IPS-18c (cell line): ENCODE measurements around the gene SRD5A3.

ENCODE experiments used
- H3K4me3 ChIP-seq: 2 replicates; pipeline ENCODE4 v1.7.0; 2013; ENCODE audit warnings: low read depth, mild to moderate bottlenecking, low read length, moderate library complexity; ENCODE audit not compliant: insufficient read depth
- H3K9me3 ChIP-seq: one replicate; pipeline ENCODE4 v1.6.1; 2013; ENCODE audit warnings: mild to moderate bottlenecking, low read length, moderate library complexity; ENCODE audit not compliant: control insufficient read depth, insufficient read depth

SRD5A3 gene

DNA sequence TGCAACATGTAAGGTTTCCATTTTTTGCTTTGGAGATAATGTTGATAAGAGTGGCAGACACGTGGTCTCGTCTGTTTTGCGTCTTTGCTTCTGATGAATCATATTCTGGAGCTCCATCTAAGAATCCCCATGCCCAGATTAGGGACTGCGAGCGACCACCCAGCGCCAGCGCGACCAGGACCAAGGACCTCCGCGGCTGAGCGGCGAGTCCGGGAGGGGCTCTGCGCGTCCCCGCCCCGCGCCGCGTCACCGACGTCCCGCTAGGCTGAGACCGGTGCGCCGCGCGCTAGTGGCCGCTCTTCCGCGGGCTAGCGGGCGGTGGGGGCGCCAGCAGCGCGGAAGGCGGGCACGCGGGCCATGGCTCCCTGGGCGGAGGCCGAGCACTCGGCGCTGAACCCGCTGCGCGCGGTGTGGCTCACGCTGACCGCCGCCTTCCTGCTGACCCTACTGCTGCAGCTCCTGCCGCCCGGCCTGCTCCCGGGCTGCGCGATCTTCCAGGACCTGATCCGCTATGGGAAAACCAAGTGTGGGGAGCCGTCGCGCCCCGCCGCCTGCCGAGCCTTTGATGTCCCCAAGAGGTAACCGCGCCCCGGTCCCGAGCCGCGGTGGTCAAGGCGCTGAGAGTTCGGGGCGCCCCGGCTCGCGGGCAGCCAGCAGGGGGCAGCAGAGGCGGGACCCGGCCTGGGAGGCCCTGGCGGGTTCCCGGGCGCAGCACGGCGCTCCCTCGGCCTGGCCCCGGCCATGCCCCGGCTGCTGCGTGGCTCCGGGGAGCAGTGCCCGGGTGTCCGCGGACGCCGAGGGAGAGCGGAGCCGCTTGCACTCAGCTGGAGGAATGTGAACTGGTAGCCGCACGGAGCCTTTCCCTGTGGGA, at the start of gene SRD5A3:
Gene SRD5A3 (plus strand): TSS at position 263 of the 871 bp plus-strand sequence. CDS start 95 bp downstream, at position 358.
- H3K4me3 ChIP-seq, result peak within 1 kb of the TSS; percentile 73

GRCh38 chr4:55297346-55297745, 48.7 kb upstream of the SRD5A3 start:
- Histone ChIP-seq H3K9me3 (no peaks in the 10 kb centered on the region), H3K4me3 (no peak overlapping the region)

More for the DNA sequence above, at the start of gene SRD5A3:
- H3K9me3 ChIP-seq, result no peaks in the 10 kb centered on the region

GRCh38 chr4:55303760-55304165, 42.3 kb upstream of the SRD5A3 start:
- Histone ChIP-seq H3K9me3 (no peaks in the 10 kb centered on the region), H3K4me3 (no peak overlapping the region)

DNA sequence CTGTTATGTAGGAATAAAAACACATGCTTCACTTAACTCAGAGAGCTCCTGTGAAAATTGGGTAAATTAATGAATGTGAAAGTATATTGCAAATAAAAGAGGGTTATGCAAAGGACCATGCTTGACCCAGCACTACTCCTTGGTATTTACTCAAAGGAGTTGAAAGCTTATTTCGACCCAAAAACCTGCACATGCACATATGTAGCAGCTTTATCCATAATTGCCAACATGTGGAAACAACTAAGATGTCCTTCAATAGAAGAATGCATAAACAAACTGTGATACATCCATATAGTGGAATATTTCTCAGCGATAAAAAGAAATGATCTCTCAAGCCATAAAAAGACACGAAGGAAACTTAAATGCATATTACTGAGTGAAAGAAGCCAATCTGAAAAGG, 41.7 kb upstream of the SRD5A3 start:
- no peaks in the 10 kb centered on the region for H3K9me3 ChIP-seq
- H3K4me3 ChIP-seq, result no peak overlapping the region

GRCh38 chr4:55308071-55308470, 38.0 kb upstream of the SRD5A3 start:
- no peak overlapping the region for H3K4me3 ChIP-seq
- H3K9me3 ChIP-seq, result no peaks in the 10 kb centered on the region

DNA sequence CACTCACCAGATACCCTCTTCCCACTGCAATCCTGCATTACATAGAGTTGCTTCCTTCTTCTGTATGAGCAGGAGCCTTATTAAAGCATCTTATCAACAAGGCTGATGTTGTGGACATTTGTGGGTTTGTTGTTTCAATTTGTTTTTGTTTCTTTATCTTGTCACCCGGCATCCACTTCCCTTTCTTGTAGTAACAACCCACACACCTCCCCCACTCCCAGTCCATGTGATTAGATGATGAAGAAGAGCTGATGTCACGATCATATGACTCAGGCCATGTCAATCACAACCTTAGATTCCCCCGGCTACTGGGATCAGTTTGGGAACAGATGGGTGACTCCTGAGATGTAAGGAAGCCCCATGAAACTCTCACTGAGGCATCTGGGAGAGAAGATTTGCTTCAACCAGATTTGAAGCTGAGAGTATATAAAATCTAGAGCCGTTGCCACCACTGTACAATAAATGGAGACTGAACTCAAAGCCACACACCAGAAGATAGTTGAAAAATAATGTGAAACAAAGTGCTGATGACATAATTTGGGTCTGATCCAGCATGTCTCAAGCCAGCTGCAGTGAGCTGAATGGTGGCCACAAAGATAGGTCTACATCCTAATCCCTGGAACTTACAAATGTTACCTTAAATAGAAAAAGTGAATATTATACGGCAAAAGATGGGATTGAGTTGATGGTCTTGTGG, 34.1 kb upstream of the SRD5A3 start:
- H3K9me3 ChIP-seq, result no peaks in the 10 kb centered on the region
- H3K4me3 ChIP-seq, result no peak overlapping the region

DNA sequence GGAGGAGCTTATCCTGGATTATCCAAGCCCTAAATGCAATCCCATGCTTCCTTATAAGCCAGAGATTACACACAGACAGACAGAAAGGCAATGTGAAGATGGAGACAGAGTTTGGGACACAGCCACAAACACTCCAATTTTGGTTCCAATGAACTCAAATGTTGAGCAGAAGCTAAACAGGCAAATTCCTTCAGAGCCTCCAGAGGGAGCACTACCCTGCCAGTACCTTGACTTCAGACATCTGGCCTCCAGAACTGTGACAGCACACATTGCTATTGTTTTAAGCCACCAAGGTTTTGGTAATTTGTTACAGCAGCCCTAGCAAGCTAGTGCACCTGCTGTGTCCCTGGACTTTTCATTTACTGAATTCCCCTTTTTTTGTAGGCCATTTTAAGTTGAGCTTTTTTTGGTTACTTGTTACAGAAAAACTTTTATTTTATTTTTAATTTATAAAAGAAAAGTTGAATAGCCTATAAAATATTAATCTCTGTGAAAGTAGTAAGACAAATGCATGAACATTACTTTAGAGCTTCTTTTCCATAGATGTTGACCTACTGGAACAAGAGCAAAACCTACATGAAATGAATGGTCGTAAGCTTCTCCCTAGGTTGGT, 33.4 kb upstream of the SRD5A3 start:
- no peak overlapping the region for H3K4me3 ChIP-seq
- no peaks in the 10 kb centered on the region for H3K9me3 ChIP-seq

DNA sequence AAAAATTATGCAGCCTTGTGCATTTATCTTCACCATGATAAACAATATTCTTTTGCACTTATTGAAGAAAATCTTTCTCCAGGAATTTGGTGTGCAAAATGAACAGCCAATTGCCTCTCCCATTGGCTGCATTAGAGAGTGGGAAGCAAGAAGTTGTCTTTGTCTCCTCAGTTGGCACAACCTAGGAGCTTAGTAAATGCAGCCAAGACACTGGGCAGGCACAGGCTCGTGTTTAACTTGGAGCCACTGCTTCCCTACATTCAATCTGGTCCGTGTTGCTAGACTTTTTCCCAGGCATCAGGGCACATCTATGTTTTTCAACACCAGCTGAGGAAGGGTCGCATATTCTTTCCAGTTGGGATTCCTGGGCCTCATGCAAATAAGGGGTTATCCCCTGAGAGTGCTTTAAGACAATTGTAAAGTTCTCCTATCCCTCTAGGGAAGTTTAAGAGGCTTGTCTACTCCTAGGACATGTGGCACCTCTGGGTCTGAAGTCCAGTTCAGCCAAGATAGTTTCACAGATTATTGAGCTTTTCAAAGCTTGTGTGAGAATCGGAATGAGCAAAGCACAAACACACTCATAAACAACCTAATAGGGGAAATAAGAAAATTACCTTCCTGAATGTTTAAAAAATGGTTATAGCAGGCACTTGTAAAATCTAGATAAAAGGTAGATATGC, 31.8 kb upstream of the SRD5A3 start:
- peak overlapping the region; percentile 1; the same call in 1 of the 2 replicates for H3K4me3 ChIP-seq
- H3K9me3 ChIP-seq, result no peaks in the 10 kb centered on the region

GRCh38 chr4:55318175-55319129, 27.6 kb upstream of the SRD5A3 start:
- no peaks in the 10 kb centered on the region for H3K9me3 ChIP-seq
- H3K4me3 ChIP-seq, result no peak overlapping the region

DNA sequence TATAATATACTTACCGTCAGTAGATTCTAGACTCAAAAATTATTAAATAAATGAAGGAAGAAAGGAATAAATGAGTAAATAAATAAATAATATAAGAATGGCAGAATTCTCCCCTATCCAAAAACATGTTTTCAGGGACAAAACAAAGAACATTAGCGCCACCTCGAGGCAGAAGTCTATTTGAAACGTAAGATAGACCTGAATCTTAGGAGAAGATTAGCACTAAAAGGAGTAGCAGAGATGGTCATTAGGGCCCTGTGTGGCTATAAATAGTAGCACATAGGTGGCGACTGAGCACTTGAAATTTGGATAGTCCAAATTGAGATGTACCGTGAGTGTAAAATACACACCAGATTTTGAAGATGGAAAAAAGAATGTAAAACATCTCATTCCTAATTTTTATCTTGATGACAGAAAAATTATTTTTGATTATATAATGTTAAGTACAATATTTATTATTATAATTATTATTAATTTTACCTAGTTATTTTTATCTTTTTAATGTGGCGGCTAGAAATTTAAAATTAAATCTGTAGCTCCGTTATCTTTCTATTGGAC, 24.3 kb upstream of the SRD5A3 start:
- Histone ChIP-seq H3K4me3 (no peak overlapping the region), H3K9me3 (no peaks in the 10 kb centered on the region)

- H3K4me3 ChIP-seq, result no peak overlapping the region
- no peaks in the 10 kb centered on the region for H3K9me3 ChIP-seq
These were observed 22.7 kb upstream of the SRD5A3 start for GRCh38 chr4:55323375-55323774.

DNA sequence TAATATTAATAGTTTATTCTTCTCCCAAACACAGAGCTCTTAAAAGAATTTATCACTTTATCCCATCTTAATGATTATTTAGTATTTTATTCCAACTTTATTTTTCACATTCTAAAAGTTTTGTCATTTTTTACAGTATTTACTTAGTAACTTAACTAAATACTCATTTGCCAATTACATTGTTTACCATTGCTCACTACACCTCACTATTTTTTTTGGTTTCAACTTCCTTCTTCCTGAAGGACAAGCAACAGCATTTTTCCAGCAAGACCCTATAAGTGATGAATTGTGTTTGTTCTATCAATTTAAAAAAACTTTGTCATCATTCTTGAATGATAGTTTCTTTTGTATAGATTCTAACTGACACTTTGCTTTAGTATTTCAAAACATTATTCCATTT, 19.4 kb upstream of the SRD5A3 start:
- Histone ChIP-seq H3K9me3 (no peaks in the 10 kb centered on the region), H3K4me3 (no peak overlapping the region)

DNA sequence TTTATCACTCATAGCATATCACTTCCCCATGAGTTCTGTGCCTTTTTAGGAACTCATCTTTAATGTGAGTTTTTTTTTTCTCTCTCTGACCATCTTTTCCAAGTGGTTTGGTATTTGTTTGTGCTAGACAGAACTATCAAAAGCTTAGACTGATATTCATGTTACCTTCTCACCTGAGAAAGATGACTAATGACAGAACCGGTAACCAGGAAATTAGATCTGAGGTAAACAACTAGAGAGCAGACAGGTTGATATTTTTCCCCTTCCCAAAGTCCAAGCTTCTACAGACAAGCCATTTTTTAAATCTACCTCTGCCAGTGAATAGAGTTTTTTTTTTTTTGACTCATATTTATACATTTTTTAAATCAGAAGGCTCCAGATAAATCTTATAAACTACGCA, 17.0 kb upstream of the SRD5A3 start:
- H3K9me3 ChIP-seq, result no peaks in the 10 kb centered on the region
- no peak overlapping the region for H3K4me3 ChIP-seq

GRCh38 chr4:55330241-55330640, 15.8 kb upstream of the SRD5A3 start:
- H3K9me3 ChIP-seq, result no peaks in the 10 kb centered on the region
- H3K4me3 ChIP-seq, result no peak overlapping the region

DNA sequence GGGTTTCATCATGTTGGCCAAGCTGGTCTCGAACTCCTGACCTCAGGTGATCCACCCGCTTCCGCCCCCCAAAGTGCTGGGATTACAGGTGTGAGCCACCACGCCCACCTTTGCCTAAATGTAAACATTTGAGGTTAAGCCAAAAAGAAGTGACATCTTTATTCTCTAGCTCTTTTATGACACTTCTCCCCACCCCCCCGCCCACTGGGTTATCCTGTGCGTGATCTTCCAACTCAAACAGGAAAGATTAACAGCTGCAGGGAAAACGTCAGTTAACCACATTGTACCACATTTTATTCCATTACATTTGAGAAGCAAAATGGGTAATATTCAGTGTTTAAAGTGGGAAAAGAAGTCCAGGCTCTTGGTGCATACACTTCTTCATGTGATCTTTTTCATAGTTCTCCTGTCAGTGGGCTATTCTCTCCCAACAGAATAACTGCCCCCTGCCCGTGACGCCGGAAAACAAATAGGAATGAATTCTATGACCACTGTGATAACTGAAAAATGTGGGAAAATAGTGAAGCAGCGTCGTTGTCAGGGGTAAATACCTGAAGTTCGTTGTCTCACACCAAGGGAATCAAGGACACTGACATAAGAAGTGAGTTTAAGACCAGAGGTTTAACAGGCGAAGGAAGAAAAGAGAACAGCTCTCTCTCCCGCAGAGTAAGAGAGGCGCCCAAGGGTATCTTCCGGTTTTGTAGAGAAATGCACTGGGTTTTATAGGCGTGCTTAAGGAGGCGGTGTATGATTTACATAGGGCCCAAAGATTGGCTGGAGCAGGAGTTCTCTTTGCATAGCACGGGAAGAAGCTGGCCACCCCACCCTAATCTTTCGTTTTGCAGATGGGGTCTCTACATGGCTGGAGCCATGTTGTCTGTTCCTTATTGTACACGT, 9.7 kb upstream of the SRD5A3 start:
- peaks cover 2% of the 10 kb centered on the region for H3K9me3 ChIP-seq
- H3K4me3 ChIP-seq, result no peak overlapping the region
